A172 (cell line): ENCODE results near the gene PTH1R. TPM values are rescaled to one million over a fixed set of nuclear protein-coding genes. Genes with fewer than 3 reads are reported as not detected.
A peak's percentile ranks its signal among the peaks of the same experiment; 100 is the strongest.
"Not testable (repeated sequence)": the region's sequence is repeated elsewhere in the genome, so short reads cannot be mapped to it uniquely, and the experiment has no call there.

Source experiments
- DNase-seq: peaks from one replicate; pipeline ENCODE4 v3.0.0-alpha.2; 2015; ENCODE audit warnings: low spot score
- total RNA-seq: library from RNA; depleted of rRNA; stranded (reverse); fragments of >200 nt; shearing (Covaris generic); gene quantifications from 2 replicates; pipeline ENCODE4 v1.2.3, GENCODE V29; 2014

Gene PTH1R
- total RNA-seq, 1 experiment from 2014 or later = 2.8 TPM

DNA sequence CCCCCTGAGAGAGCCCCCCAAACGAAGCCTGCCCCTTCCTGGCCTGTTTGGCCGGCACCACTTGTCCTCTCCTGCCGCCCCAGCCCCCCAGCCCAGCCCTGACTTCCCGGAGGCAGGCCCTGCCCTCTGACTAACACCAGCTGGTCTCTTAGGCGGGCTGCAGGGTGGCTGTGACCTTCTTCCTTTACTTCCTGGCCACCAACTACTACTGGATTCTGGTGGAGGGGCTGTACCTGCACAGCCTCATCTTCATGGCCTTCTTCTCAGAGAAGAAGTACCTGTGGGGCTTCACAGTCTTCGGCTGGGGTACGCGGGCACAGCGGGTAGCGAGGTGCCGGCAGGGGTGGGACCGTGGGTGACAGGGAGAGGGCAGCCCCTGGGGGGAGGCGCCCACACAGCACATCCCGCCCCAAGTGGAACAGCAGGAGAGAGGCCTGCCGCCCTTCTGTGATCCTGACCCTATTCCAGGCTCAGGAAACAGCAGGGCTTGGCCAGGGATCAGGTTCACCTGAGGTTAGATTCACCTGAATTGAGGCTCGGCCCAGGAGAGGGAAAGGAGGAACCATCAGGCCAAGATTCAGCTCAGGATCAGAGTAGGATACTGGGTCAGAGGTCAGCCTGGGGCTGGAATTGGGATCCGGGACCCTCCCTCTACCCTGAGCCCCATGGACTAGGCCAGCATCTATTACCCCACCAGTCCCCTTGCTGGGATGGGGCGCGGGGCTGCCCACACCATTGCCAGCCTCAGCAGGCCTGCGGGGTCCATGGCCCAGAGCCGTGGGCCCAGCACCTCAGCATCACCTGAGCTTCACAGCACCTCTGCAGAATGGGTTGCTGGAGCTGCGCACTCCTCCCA, 21.9 kb downstream of the PTH1R start:
- DNase-seq = no peak

DNA sequence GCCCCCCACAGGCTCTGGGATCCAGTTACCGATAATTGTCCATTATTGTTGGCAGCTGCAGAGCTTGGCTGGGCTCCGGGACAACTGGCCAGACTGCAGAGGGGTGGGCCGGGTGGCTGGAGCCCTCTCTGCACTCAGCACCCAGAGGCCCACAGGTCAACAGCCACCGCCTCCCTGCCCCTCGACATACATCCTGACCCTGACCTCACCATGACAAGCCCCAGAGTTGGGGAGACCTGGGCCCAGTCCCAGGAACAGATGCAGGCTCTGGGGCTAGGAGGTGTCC, 22.4 kb downstream of the PTH1R start:
- no peak for DNase-seq

DNA sequence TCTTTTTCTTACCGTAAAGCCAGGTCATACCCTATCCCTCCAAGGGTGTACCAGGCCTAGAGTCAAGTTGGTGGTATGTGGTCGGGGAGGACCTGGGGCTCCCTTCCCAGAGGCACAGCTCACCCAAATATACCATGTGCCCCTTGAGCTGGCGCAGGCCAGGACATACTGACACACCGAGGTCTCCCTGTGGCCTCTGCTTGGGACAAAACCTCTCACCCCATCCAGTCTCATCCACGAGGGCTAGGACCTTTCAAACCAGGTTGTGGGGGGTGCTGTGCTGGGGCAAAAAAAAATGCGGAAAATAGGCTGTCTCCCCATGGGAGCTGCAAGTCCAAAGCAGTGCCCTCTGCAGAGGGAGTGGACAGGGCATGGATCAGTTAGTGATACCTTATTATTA, 22.8 kb downstream of the PTH1R start:
- DNase-seq = no peak

DNA sequence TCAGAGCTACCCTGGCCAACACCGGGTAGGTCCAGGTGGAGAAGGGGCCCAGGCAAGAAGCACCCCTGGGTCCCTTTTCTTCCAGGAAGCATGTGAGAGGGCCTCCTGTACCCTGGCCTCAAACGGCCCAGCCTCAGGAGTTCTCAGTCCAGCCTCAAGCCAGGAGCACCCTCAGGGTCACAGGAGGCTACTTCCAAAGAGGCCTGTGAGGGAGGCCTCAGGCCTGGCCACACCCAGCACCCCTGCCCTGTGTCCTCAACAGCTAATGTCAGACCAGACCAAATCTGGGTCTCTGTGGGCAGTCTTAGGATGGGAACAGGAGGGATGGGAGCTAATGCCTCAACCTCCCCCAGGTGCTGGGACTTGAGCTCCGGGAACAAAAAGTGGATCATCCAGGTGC, 23.5 kb downstream of the PTH1R start:
- no peak for DNase-seq

DNA sequence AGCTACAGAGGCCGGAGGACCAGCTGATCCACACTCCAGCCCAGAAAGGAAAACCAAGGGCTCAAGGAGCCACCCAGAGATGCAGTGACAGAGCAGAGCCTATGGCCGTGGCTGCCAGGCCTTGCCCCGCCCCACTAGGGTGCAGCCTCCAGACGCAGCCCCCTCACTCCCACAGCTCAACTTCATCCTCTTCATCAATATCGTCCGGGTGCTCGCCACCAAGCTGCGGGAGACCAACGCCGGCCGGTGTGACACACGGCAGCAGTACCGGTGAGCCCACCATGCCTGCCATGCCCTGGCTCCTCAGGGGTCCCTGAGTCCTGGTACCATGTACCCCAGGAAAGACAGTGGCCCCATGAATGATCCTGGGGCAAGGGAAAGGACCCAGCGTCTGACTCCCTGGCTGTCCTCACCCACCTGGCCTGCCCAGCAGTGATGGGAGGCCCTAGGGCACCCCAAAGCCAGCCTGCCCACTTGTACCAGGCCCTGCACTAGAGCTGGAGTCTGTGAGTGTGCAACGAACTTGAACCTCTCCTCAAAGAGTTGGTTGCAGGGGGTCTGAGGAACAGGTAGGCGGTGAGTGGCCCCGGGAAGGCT, 24.2 kb downstream of the PTH1R start:
- no peak for DNase-seq

DNA sequence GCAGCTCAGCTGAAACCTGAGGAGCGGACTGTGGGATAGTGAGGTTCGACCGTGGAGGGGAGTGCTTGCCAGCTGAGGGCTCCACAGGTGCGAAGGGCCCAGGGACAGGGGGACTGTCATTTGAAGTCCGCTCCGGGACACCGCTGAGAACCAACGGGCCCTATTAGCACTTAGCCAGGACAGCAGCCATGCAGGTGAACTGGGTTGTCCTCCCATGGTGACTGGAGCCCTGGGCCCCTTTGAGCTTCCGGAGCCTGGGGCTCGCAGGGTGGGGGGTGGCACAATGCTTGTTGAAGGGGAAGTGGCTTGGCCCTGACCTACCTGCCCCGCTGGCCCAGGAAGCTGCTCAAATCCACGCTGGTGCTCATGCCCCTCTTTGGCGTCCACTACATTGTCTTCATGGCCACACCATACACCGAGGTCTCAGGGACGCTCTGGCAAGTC, 24.7 kb downstream of the PTH1R start:
- DNase-seq = no peak

DNA sequence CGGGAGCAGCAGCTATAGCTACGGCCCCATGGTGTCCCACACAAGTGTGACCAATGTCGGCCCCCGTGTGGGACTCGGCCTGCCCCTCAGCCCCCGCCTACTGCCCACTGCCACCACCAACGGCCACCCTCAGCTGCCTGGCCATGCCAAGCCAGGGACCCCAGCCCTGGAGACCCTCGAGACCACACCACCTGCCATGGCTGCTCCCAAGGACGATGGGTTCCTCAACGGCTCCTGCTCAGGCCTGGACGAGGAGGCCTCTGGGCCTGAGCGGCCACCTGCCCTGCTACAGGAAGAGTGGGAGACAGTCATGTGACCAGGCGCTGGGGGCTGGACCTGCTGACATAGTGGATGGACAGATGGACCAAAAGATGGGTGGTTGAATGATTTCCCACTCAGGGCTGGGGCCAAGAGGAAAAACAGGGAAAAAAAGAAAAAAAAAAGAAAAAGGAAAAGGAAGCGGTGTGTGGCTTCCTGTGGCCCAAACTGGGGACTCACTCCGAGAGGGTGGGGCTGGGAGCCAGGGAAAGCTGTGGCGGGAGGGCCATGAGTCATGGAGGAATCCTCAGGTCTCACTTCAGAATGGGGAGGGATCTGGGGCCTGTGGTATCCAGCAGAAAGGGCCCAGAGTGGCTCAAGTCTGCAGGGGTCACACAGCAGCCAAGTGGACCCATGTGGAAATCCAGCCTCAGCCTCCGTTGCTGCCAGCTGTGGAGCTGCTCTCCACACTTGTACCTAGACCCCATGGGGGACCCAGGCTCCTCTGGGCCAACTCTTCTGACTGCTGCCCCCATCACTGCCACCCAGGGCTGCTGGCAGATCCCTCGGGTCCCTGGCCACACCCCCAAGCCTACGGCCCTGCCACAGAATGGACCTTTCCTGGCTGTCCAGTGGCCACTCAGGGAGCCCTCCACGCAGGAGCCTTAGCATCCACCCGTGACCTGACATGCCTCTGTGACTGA, 26.1 kb downstream of the PTH1R start:
- peak; percentile 84 for DNase-seq

DNA sequence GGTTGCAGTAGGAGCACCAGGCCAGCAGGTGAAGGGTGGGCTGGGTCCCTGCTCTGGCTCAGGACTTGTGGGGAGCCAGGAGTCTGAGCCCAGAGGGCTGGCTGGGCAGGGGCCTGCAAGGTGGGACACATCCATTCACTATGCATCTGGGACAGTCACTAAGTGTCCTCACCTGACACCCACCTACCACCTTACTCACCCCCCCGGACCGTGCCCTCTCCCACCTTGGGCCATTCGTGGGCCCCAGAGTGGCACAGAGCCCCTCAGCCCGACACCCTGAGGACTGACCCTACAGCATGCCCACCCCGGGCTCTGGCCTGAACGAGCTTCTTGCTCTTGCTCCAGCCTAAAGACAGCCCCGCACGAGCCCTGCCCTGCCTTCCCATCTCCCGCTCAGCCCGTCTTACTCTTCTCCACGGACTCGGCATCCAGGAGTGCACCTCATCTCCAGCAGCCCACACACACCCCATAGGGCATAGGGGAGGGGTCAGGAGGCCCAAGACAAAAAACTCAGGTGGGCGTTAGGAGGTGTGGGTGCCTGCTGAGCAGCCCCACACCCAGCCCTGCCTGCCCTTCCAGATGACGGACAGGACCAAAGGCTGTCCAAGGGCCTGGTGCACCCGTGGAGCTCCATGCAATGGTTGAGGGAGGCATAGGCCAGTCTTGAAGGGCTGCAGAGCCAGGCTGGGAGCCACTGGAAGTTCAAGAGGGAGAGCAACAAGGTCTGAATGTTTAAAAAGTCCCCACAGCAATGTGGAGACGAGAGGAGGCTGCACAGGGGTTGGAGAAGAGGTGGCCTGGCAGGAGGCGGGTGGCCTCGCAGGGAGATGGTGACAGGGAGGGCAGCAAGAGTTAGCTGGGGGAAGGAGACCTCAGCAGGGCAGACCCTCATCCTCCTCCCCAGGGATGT, 27.0 kb downstream of the PTH1R start:
- no peak for DNase-seq

DNA sequence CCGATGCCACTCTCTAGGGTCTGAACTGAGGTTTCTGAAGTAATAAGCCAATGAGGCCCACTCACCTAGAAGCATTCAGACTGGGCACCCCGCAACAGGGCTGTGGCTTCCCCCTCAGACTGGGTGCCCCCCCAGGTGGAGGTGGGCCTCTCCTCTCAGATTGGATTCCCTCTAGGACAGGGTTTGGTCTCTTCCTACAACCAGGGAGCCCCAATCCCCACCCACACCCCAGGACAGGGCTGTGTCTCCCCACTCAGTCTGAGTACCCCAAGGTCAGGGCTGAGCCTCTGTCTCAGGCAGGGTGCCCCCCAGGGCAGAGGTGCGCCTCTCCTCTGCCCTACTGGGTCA, 27.7 kb downstream of the PTH1R start:
- no peak for DNase-seq

DNA sequence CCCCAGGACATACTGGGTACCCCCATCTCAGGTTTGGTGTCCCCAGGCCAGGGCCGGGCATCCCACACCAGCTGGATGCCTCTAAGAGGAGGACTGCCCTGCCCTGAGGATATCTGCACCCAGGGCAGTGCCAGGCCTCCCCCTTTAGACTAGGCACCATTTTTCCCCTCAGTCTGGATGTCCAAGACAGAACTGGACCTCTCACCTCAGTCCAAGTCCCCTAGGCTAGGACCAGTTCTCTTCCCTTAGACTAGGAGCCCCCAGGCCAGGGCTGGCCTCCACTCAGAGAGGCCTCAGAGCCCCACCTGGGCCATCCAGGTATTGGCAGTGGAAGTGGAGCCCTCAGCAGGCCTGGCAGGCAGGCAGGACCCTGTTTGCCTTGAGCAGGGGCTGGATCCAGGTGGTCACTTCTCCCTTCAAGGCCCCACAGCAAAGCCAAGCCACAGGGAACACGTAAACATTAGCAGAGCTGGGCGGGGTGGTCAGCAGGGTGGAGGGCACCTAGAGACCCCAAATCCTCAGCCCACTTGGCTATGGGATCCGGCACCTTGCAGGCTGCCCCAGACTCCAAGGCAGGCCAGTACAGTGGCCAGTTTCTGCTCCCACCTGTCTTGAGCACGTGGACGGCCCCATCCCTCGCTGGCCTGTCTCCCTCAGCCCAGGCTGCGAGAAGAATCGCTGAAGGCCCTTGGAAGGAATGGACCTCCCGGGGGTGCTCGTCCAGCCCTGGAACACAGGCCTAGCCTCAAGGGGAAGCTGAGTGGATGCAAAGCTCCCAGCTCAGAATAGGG, 28.3 kb downstream of the PTH1R start:
- no peak for DNase-seq

DNA sequence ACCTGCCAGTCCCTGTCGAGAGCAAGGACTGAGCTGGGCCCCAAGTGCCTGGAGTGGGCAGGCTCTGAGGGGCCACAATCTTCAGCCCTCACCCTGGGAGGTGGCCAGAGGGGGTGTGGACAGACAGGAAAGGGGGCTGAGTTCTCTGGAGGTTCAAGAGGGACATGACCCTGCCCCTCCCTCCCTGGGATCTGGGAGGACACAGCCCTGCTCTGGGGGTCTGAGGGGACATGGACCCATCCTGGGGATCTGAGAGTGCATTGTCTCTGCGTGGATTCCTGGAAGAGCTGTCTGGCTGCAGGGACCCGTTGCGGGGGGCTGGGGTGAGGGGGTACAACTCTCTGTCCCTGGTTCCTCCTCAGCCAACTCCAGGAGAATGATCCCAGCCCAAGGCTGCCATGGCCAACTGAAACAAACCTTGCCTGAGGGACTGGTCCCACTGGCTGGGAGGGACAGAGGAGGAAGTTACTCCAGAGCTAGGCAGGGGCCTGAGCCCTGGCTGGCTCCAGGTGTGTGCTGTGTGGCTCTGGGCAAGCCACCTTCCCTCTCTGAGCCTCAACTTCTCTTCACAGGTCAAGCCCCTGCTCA, 29.0 kb downstream of the PTH1R start:
- no peak for DNase-seq

DNA sequence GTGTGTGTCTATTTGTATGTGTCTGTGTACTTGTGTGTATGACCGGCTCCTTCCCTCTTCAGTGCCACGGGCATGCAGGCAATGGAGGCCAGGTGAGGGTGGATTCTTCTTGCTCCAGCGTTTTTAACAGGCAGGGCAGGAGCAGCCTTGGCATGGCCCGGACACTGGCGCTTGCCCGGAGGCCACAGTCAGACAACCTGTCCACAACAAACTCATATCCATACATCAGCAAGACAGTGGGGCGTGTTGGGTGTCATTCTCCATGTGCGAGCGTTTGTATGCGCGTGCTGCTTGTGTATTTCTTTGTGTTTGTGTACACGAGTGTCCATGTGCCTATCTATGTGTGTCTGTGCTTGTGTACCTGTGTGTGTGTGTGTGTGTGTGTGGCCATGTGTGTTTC, 29.8 kb downstream of the PTH1R start:
- DNase-seq = no peak

DNA sequence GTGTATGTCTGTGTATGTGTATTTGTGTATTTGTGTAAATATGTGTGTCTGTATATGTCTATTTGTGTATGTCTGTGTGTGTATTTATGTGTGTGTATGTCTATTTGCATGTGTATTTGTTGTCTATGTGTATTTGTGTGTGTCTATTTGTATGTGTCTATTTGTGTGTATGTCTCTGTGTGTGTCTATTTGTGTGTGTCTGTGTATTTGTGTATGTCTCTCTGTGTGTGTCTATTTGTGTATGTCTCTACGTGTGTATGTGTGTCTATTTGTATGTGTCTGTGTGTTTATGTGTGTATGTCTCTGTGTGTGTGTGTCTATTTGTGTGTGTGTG, 30.4 kb downstream of the PTH1R start:
- no peak for DNase-seq

DNA sequence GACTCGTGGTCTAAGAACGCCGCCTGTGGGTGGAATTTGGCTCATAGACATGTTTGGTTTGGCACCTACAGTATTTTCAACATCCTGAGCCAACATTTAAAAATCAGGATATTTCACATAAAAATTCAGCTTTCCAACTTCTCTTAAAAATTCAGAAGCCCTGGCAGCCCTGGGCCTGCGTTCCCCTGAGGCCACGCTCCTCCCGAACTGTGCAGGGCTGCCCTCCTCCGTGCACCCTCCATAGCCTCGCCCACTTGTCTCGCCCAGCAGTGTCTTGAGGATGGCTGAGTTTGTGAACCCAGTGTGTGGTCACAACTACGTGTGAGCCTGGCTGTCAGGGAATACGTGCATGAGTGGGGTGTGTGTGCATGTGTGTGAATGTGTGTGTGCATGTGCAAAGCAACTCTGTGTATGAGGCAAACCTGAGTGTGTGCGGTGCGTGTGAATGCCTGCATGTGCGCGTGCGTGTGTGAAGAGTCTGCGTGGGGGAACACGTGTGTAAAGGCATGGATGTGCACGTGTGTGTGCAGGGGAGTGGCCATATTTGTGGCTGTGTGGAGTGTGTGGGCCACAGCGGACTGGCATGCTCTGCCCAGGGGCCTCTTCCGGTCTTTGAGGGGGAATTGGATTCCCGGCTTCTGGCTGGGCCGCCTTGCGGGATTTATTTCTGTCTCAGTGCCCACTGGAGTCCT, 30.9 kb downstream of the PTH1R start:
- DNase-seq = no peak

DNA sequence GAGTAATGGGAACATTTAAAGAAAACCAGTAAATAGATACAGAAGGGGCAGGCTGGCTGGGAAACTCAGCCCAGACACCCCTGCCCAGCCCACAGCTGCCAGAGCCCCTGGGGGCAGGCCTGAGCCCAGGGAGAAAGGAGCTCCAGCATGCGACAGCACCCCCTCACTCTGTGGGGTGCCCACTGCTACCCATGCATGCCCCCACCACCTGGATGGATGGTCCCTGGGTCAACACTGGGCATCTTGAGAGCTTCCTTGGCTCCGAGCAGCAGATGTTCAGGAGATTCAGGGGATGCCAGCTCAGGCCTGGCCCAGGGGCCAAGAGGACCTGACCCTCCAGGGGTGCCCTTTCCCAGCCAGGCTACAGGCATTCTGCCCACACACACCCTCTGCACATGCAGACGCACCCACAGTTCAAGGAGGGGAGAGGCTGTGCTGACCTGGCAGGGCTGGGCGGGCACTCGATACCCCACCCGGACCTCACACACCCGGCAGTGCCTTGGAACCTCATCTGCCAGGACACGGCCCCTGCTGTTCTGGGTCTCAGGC, 31.5 kb downstream of the PTH1R start:
- DNase-seq = no peak

DNA sequence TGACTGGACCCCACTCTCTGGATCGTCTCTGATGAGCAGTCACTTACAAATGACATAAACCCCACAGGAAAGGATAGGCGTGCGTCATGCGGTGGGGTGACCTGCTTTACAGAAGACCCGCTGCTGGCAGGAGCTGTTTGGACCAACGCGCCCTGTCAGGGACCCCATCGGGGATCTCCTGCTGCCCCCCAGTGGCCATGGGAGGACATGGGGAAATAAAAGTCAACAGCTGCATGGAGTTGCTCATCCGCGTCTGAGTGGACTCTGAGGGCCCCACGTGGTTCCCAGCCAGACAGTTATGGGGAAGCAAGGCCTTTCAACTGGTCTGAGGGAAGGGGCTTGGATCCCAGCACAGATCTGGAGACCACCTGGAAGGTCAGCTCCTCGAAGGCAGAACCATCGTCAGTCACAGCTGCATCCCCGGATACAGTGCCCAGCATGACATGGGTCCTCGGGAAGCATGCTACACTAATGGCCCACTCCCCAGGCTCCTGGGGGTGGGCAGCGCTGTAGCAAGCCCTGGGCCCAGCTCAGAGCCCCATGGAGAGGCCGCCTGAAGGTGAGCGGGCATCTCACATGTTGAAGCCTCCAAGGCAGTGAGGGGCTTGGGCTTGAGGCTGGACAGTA, 32.1 kb downstream of the PTH1R start:
- peak; percentile 69 for DNase-seq

DNA sequence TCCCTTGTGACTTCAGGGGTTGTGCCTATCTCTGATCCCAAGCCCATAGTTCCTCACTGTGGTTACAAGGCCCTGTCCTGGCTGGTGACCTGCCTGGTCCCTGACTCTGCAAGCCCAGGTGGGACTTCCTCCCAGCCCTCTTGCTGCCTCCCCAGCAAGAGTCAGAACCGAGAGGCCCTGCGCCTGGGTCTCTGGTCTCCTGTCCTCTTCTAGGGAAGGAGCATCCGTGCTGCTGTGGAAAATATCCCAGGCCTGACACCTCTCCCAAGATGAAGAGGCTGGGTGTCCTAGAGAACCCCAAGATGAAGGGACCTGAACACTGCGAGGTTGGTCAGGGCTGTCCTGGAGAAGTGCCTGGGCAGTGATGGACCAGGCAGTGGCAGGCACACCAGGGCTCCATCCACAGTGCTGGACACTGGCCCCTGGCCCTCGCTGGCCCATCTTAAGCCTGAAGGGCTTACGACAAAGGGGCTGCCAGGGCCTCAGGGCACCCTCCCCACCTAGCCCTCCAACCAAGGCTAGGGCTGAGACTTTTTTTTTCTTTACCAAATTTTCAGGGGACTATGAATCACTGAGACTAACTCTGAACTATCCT, 32.7 kb downstream of the PTH1R start:
- DNase-seq = no peak

DNA sequence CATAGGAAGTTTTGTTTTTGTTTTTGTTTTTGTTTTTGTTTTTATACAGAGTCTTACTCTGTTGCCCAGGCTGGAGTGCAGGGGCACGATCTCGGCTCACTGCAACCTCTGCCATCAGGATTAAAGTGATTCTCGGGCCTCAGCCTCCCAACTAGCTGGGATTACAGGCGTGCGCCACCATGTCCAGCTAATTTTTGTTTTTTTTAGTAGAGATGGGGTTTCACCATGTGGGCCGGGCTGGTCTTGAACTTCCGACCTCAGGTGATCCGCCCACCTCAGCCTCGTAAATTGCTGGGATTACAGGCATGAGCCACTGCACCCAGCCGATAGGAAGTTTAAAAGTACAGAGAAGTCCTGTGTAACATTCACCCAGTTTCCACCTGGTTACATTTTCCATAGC, 33.4 kb downstream of the PTH1R start:
- not testable (repeated sequence) for DNase-seq

DNA sequence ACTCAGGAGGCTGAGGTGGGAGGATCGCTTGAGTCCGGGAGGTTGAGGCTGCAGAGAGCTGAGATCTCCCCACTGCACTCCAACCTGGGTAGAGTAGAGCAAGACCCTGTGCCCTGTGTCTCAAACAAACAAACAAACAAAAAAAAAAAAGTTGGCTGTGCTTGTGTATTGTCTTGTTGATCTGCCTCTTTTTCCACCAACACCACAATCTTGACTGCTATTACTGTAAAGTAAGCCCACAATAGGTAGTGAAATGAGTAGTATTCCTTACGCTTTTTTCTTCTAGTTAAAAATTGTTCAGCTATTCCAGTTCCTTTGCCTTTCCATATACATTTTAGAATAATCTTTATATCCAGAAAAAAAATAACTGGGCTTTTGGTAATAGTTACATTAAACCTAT, 35.5 kb downstream of the PTH1R start:
- DNase-seq = no peak
